Measurements from ENCODE around the gene SERTAD3.

DNA sequence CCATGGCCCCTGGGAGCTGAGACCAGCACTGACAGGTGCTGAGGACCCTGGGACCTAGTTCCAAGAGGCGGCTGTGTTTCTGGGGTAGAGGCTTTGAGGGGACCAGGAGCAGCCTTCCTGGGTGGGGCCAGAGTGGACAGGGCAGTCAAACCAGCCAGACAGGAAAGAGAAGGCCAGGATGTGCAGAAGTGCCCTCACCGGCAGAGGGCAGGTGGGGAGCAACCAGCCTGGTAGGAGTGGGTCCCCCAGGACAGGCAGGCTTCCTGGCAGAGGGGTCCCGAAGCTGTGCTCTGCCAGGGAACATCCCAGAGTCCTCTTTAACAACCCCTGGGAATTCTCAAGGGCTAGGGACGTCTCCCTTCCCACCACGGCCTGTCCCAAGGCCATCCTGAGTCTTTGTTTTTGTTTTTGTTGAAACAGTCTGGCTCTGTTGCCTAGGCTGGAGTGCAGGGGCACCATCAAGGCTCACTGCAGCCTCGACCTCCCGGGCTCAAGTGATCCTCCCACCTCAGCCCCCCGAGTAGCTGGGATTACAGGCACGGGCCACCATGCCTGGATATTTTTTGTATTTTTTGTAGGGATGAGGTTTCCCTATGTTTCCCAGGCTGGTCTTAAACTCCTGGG, 51.1 kb downstream of the SERTAD3 start:
- no peak for TF ChIP-seq TAF1 (IDR thresholded peaks at IDR 0.05; ENCODE audit: borderline replicate concordance, low read depth, low read length)
- no peak for TF ChIP-seq PBX3 (IDR thresholded peaks at IDR 0.05; ENCODE audit: insufficient replicate concordance, low read depth, low read length)
- no peak for TF ChIP-seq EP300 (IDR thresholded peaks at IDR 0.05; ENCODE audit: borderline replicate concordance in 1 of 2, control insufficient read depth in 1 of 2, low read depth in 2 of 2, low read length in 2 of 2)
- TF ChIP-seq, protein P1, sequence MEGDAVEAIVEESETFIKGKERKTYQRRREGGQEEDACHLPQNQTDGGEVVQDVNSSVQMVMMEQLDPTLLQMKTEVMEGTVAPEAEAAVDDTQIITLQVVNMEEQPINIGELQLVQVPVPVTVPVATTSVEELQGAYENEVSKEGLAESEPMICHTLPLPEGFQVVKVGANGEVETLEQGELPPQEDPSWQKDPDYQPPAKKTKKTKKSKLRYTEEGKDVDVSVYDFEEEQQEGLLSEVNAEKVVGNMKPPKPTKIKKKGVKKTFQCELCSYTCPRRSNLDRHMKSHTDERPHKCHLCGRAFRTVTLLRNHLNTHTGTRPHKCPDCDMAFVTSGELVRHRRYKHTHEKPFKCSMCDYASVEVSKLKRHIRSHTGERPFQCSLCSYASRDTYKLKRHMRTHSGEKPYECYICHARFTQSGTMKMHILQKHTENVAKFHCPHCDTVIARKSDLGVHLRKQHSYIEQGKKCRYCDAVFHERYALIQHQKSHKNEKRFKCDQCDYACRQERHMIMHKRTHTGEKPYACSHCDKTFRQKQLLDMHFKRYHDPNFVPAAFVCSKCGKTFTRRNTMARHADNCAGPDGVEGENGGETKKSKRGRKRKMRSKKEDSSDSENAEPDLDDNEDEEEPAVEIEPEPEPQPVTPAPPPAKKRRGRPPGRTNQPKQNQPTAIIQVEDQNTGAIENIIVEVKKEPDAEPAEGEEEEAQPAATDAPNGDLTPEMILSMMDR (IDR thresholded peaks at IDR 0.05 in 2 of 3, conservative IDR thresholded peaks at IDR 0.05 in 1 of 3; ENCODE audit: control insufficient read depth in 2 of 3, extremely low read depth in 1 of 3, insufficient read depth in 1 of 3, low read depth in 3 of 3, low read length in 3 of 3): peak; percentile 19 to 67 (median 52); a peak in 5 of 6 replicates
- TF ChIP-seq TARDBP (IDR thresholded peaks at IDR 0.05; ENCODE audit: borderline replicate concordance): no peak
- TF ChIP-seq, protein P2, sequence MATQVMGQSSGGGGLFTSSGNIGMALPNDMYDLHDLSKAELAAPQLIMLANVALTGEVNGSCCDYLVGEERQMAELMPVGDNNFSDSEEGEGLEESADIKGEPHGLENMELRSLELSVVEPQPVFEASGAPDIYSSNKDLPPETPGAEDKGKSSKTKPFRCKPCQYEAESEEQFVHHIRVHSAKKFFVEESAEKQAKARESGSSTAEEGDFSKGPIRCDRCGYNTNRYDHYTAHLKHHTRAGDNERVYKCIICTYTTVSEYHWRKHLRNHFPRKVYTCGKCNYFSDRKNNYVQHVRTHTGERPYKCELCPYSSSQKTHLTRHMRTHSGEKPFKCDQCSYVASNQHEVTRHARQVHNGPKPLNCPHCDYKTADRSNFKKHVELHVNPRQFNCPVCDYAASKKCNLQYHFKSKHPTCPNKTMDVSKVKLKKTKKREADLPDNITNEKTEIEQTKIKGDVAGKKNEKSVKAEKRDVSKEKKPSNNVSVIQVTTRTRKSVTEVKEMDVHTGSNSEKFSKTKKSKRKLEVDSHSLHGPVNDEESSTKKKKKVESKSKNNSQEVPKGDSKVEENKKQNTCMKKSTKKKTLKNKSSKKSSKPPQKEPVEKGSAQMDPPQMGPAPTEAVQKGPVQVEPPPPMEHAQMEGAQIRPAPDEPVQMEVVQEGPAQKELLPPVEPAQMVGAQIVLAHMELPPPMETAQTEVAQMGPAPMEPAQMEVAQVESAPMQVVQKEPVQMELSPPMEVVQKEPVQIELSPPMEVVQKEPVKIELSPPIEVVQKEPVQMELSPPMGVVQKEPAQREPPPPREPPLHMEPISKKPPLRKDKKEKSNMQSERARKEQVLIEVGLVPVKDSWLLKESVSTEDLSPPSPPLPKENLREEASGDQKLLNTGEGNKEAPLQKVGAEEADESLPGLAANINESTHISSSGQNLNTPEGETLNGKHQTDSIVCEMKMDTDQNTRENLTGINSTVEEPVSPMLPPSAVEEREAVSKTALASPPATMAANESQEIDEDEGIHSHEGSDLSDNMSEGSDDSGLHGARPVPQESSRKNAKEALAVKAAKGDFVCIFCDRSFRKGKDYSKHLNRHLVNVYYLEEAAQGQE (IDR thresholded peaks at IDR 0.05; ENCODE audit: low read depth, low read length): no peak
- no peak for TF ChIP-seq CBFB (IDR thresholded peaks at IDR 0.05; ENCODE audit: low read depth)
- no peak for TF ChIP-seq CHD1 (IDR thresholded peaks at IDR 0.05; ENCODE audit: low read depth, low read length)
- no peak for TF ChIP-seq HDAC2 (IDR thresholded peaks at IDR 0.05)
- no peak for TF ChIP-seq MYB (IDR thresholded peaks at IDR 0.05; ENCODE audit: borderline replicate concordance, low read depth, low read length)
- TF ChIP-seq NFYB (IDR thresholded peaks at IDR 0.05; ENCODE audit: insufficient read depth, low read depth, low read length): no peak
- TF ChIP-seq E2F4 (IDR thresholded peaks at IDR 0.05; ENCODE audit: low read depth, low read length): no peak

Data from GM12878 (cell line).